CD1c-positive myeloid dendritic cell (primary cell): Measurements from ENCODE around the gene IFITM1.
"Not testable (repeated sequence)": the region's sequence is repeated elsewhere in the genome, so short reads cannot be mapped to it uniquely, and the experiment has no call there.

Experiments
- DNase-seq: peaks from one replicate; pipeline ENCODE4 v3.0.0-alpha.2; 2016; ENCODE audit errors: extremely low spot score

Gene IFITM1

GRCh38 chr11:344836-345578 is 31.2 kb downstream of the IFITM1 start:
- DNase-seq, result no peak

- no peak for DNase-seq
These were observed 32.7 kb downstream of the IFITM1 start for GRCh38 chr11:346529-346928.

- DNase-seq, result not testable (repeated sequence)
These were observed 35.6 kb downstream of the IFITM1 start for GRCh38 chr11:349270-349954.

GRCh38 chr11:350033-350722 is 36.3 kb downstream of the IFITM1 start:
- not testable (repeated sequence) for DNase-seq

GRCh38 chr11:350723-351255 is 36.9 kb downstream of the IFITM1 start:
- DNase-seq, result peak; percentile 26

- no peak for DNase-seq
These were observed 37.6 kb downstream of the IFITM1 start for GRCh38 chr11:351411-351810.

- DNase-seq, result no peak
These were observed 38.7 kb downstream of the IFITM1 start for GRCh38 chr11:352456-353031.

- no peak for DNase-seq
These were observed 39.5 kb downstream of the IFITM1 start for GRCh38 chr11:353179-353873.

DNA sequence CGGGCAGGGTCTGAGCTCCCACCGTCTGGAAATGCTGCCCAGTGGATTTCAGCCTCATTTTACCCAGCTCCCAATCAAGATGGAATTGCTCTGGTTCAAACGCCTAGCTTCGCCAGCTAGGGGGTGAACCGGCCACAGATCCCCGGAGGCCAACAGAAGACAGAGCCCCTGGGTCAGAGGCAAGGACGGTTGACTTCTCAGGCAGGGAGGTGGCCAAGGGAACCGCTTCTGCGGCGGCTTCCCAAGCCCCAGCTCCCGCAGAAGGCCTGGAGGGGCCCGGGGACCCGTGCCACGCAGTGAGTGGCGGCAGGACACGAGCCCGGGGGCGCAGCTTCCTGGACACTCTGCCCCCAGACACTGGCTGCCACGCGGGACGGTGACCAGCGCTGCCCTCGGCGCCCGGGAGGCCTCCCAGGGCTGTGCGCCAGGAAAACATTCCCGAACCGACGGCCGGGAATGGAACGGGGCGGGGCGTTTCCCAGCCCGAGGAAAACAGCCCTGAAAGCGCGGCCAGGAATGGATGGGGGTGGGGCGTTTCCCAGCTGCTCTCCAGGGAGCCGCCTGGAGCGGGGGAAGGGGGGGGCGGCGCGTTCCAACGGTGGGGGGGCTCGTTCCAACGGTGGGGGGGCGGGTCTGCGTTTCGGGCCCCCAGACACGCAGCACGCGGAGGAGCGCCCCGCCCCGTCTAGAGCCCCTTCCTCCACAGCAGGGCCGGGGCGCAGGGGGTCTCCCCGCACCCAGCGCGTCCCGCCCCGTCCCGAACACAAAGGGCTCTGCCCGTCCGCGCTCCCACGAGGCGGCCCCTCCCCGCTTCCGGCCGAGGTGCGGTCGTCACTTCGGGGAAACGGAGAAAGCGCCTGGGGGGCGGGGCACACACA is 42.0 kb downstream of the IFITM1 start:
- peak; percentile 53 for DNase-seq

- no peak for DNase-seq
These were observed 42.8 kb downstream of the IFITM1 start for GRCh38 chr11:356610-357009.

GRCh38 chr11:357582-357981 is 43.7 kb downstream of the IFITM1 start:
- DNase-seq, result no peak

GRCh38 chr11:358129-358800 is 44.4 kb downstream of the IFITM1 start:
- DNase-seq, result no peak

GRCh38 chr11:359181-359714 is 45.4 kb downstream of the IFITM1 start:
- no peak for DNase-seq

- no peak for DNase-seq
These were observed 46.8 kb downstream of the IFITM1 start for GRCh38 chr11:360326-361280.

- no peak for DNase-seq
These were observed 49.0 kb downstream of the IFITM1 start for GRCh38 chr11:362642-363442.

GRCh38 chr11:363443-363805 is 49.6 kb downstream of the IFITM1 start:
- not testable (repeated sequence) for DNase-seq

- peak; percentile 22 for DNase-seq
These were observed 50.3 kb downstream of the IFITM1 start for GRCh38 chr11:363948-364761.
